Measurements from ENCODE around the gene SLC16A6.
"Not testable (repeated sequence)": the region's sequence is repeated elsewhere in the genome, so short reads cannot be mapped to it uniquely, and the experiment has no call there.

SLC16A6 gene

GRCh38 chr17:68309066-68309670 is 18.2 kb upstream of the SLC16A6 start:
- not testable (repeated sequence) for H3K4me1 ChIP-seq (ENCODE audit: control insufficient read depth, insufficient read depth, low read length); H3K4me3 ChIP-seq (ENCODE audit: low read length); H3K27ac ChIP-seq (ENCODE audit: low read length); H3K9me3 ChIP-seq (ENCODE audit: control insufficient read depth, insufficient read depth, low read length); H3K27me3 ChIP-seq (ENCODE audit: control insufficient read depth, insufficient read depth, low read length); H3K36me3 ChIP-seq (ENCODE audit: control insufficient read depth, insufficient read depth, low read length); DNase-seq (ENCODE audit: low read depth, low spot score)
- no CpG with 5 or more reads among the region's 28 CpGs for WGBS (ENCODE audit: insufficient coverage, insufficient read length)

DNA sequence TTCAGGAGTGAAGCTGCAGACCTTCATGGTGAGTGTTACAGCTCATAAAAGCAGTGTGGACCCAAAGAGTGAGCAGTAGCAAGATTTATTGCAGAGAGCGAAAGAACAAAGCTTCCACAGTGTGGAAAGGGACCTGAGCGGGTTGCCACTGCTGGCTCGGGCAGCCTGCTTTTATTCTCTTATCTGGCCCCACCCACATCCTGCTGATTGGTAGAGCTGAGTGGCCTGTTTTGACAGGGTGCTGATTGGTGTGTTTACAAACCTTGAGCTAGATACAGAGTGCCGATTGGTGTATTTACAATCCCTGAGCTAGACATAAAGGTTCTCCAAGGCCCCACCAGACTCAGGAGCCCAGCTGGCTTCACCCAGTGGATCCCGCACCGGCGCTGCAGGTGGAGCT is 17.6 kb upstream of the SLC16A6 start:
- not testable (repeated sequence) for H3K36me3 ChIP-seq (ENCODE audit: control insufficient read depth, insufficient read depth, low read length); H3K27me3 ChIP-seq (ENCODE audit: control insufficient read depth, insufficient read depth, low read length); H3K9me3 ChIP-seq (ENCODE audit: control insufficient read depth, insufficient read depth, low read length); H3K4me1 ChIP-seq (ENCODE audit: control insufficient read depth, insufficient read depth, low read length); H3K27ac ChIP-seq (ENCODE audit: low read length); DNase-seq (ENCODE audit: low read depth, low spot score); H3K4me3 ChIP-seq (ENCODE audit: low read length)
- WGBS (ENCODE audit: insufficient coverage, insufficient read length) = no CpG with 5 or more reads among the region's 7 CpGs

- no peak for DNase-seq (ENCODE audit: low read depth, low spot score)
- H3K27ac ChIP-seq (ENCODE audit: low read length) = no peak overlapping the region
- no peaks in the 10 kb centered on the region for H3K36me3 ChIP-seq (ENCODE audit: control insufficient read depth, insufficient read depth, low read length)
- WGBS (ENCODE audit: insufficient coverage, insufficient read length) = no CpG with 5 or more reads among the region's 8 CpGs
- H3K9me3 ChIP-seq (ENCODE audit: control insufficient read depth, insufficient read depth, low read length) = no peaks in the 10 kb centered on the region
- peaks cover under 1% of the 10 kb centered on the region; the same call in 1 of the 2 replicates for H3K4me1 ChIP-seq (ENCODE audit: control insufficient read depth, insufficient read depth, low read length)
- H3K27me3 ChIP-seq (ENCODE audit: control insufficient read depth, insufficient read depth, low read length) = no peaks in the 10 kb centered on the region
- no peak overlapping the region for H3K4me3 ChIP-seq (ENCODE audit: low read length)
Measured at GRCh38 chr17:68307443-68307842, 16.5 kb upstream of the SLC16A6 start.

- Histone ChIP-seq H3K36me3 (ENCODE audit: control insufficient read depth, insufficient read depth, low read length) (no peaks in the 10 kb centered on the region), H3K27me3 (ENCODE audit: control insufficient read depth, insufficient read depth, low read length) (no peaks in the 10 kb centered on the region), H3K9me3 (ENCODE audit: control insufficient read depth, insufficient read depth, low read length) (no peaks in the 10 kb centered on the region), H3K27ac (ENCODE audit: low read length) (no peak overlapping the region), H3K4me1 (ENCODE audit: control insufficient read depth, insufficient read depth, low read length) (peaks cover 2% of the 10 kb centered on the region; the same call in 1 of the 2 replicates), H3K4me3 (ENCODE audit: low read length) (no peak overlapping the region)
- no CpG with 5 or more reads among the region's 6 CpGs for WGBS (ENCODE audit: insufficient coverage, insufficient read length)
- DNase-seq (ENCODE audit: low read depth, low spot score) = no peak
Measured at GRCh38 chr17:68306819-68307218, 15.9 kb upstream of the SLC16A6 start.

- H3K27ac ChIP-seq (ENCODE audit: low read length) = no peak overlapping the region
- H3K4me3 ChIP-seq (ENCODE audit: low read length) = no peak overlapping the region
- peaks cover 2% of the 10 kb centered on the region; the same call in 1 of the 2 replicates for H3K4me1 ChIP-seq (ENCODE audit: control insufficient read depth, insufficient read depth, low read length)
- H3K27me3 ChIP-seq (ENCODE audit: control insufficient read depth, insufficient read depth, low read length) = no peaks in the 10 kb centered on the region
- no peaks in the 10 kb centered on the region for H3K36me3 ChIP-seq (ENCODE audit: control insufficient read depth, insufficient read depth, low read length)
- no CpG with 5 or more reads among the region's 4 CpGs for WGBS (ENCODE audit: insufficient coverage, insufficient read length)
- DNase-seq (ENCODE audit: low read depth, low spot score) = no peak
- no peaks in the 10 kb centered on the region for H3K9me3 ChIP-seq (ENCODE audit: control insufficient read depth, insufficient read depth, low read length)
Measured at GRCh38 chr17:68305142-68305541, 14.2 kb upstream of the SLC16A6 start.

GRCh38 chr17:68304706-68305105 is 13.8 kb upstream of the SLC16A6 start:
- no peaks in the 10 kb centered on the region for H3K36me3 ChIP-seq (ENCODE audit: control insufficient read depth, insufficient read depth, low read length)
- H3K27me3 ChIP-seq (ENCODE audit: control insufficient read depth, insufficient read depth, low read length) = no peaks in the 10 kb centered on the region
- no peak for DNase-seq (ENCODE audit: low read depth, low spot score)
- H3K27ac ChIP-seq (ENCODE audit: low read length) = no peak overlapping the region
- no peaks in the 10 kb centered on the region for H3K9me3 ChIP-seq (ENCODE audit: control insufficient read depth, insufficient read depth, low read length)
- no peak overlapping the region for H3K4me3 ChIP-seq (ENCODE audit: low read length)
- WGBS (ENCODE audit: insufficient coverage, insufficient read length) = no CpG with 5 or more reads among the region's 6 CpGs
- peaks cover 2% of the 10 kb centered on the region; the same call in 1 of the 2 replicates for H3K4me1 ChIP-seq (ENCODE audit: control insufficient read depth, insufficient read depth, low read length)

DNA sequence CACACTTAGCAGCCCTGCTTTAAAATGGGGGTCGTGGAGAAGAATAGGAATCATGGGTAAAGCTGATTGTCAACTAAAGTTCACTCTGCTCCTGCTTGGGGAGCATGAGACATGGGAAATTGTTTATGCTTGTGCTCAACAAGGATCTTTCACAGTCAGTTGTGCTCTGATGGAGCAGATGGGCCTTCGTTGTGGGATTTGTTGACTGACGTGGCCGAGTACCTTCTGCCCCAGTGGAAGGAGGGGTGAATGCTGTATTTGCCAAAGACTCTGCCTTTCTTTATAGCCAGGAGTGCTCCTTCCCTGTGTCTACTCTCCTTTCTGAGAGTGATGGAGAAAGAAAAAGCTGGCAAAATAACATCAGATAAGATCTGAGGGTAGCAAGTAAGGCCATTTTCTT is 11.7 kb upstream of the SLC16A6 start:
- no peaks in the 10 kb centered on the region for H3K27me3 ChIP-seq (ENCODE audit: control insufficient read depth, insufficient read depth, low read length)
- DNase-seq (ENCODE audit: low read depth, low spot score) = no peak
- peaks cover 2% of the 10 kb centered on the region; the same call in 1 of the 2 replicates for H3K4me1 ChIP-seq (ENCODE audit: control insufficient read depth, insufficient read depth, low read length)
- no peak overlapping the region for H3K4me3 ChIP-seq (ENCODE audit: low read length)
- no peaks in the 10 kb centered on the region for H3K36me3 ChIP-seq (ENCODE audit: control insufficient read depth, insufficient read depth, low read length)
- H3K9me3 ChIP-seq (ENCODE audit: control insufficient read depth, insufficient read depth, low read length) = no peaks in the 10 kb centered on the region
- no CpG with 5 or more reads among the region's 4 CpGs for WGBS (ENCODE audit: insufficient coverage, insufficient read length)
- H3K27ac ChIP-seq (ENCODE audit: low read length) = no peak overlapping the region

- no peak overlapping the region for H3K27ac ChIP-seq (ENCODE audit: low read length)
- no CpG with 5 or more reads among the region's 10 CpGs for WGBS (ENCODE audit: insufficient coverage, insufficient read length)
- H3K4me1 ChIP-seq (ENCODE audit: control insufficient read depth, insufficient read depth, low read length) = peaks cover 2% of the 10 kb centered on the region; the same call in 1 of the 2 replicates
Measured at GRCh38 chr17:68302066-68302564, 11.2 kb upstream of the SLC16A6 start.

DNA sequence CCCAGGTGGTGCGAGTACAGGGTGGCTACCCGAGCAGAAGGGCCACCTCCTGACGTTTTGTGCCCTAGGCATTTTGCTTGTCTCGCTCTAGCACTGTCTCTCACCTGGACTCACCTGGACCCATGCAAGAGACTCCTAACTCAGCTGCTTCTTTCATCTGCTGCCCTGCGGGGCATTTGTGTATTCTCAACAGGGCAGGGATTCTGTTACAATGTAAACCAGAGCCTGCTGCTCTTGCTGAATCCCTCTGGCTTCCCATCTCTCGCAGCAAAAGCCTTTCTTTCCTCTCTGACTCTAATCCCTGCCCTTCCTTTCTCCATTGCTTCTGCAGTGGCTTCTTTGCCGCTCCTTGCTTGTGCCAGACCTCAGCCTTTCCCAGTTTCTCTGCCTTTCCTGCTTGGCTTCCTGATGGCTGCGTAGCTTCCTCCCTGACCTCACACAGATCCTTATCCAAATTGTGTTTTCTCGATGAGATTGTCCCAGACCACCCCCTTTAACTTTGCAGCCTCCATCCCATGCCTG is 10.6 kb upstream of the SLC16A6 start:
- Histone ChIP-seq H3K4me1 (ENCODE audit: control insufficient read depth, insufficient read depth, low read length) (peaks cover 3% of the 10 kb centered on the region), H3K27me3 (ENCODE audit: control insufficient read depth, insufficient read depth, low read length) (no peaks in the 10 kb centered on the region), H3K27ac (ENCODE audit: low read length) (no peak overlapping the region), H3K4me3 (ENCODE audit: low read length) (no peak overlapping the region), H3K9me3 (ENCODE audit: control insufficient read depth, insufficient read depth, low read length) (no peaks in the 10 kb centered on the region), H3K36me3 (ENCODE audit: control insufficient read depth, insufficient read depth, low read length) (no peaks in the 10 kb centered on the region)
- no peak for DNase-seq (ENCODE audit: low read depth, low spot score)
- WGBS (ENCODE audit: insufficient coverage, insufficient read length) = no CpG with 5 or more reads among the region's 9 CpGs

More at GRCh38 chr17:68302066-68302564, 11.2 kb upstream of the SLC16A6 start:
- H3K9me3 ChIP-seq (ENCODE audit: control insufficient read depth, insufficient read depth, low read length) = no peaks in the 10 kb centered on the region
- no peak overlapping the region for H3K4me3 ChIP-seq (ENCODE audit: low read length)
- DNase-seq (ENCODE audit: low read depth, low spot score) = no peak
- no peaks in the 10 kb centered on the region for H3K36me3 ChIP-seq (ENCODE audit: control insufficient read depth, insufficient read depth, low read length)
- H3K27me3 ChIP-seq (ENCODE audit: control insufficient read depth, insufficient read depth, low read length) = no peaks in the 10 kb centered on the region

GRCh38 chr17:68299817-68300216 is 8.9 kb upstream of the SLC16A6 start:
- no peak for DNase-seq (ENCODE audit: low read depth, low spot score)
- H3K27me3 ChIP-seq (ENCODE audit: control insufficient read depth, insufficient read depth, low read length) = no peaks in the 10 kb centered on the region
- no CpG with 5 or more reads among the region's 3 CpGs for WGBS (ENCODE audit: insufficient coverage, insufficient read length)

DNA sequence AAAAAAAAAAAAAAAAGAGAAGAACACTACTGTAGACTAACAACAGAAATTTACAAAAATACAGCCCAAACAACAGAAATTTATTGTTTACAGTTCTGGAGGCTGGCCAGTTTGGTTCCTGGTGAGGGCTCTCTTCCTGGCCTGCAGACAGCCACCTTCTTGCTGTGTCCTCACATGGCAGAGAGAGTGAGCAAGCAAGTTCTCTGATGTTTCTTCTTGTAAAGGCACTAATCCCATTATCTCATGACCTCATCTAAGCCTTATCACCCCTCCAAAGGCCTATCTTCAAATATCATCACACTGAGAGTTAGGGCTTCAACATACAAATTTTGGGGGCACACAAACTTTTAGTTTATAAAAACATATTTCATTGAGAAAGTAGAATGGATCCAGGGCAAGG is 7.7 kb upstream of the SLC16A6 start:
- DNase-seq (ENCODE audit: low read depth, low spot score) = no peak
- no peaks in the 10 kb centered on the region for H3K9me3 ChIP-seq (ENCODE audit: control insufficient read depth, insufficient read depth, low read length)
- H3K36me3 ChIP-seq (ENCODE audit: control insufficient read depth, insufficient read depth, low read length) = no peaks in the 10 kb centered on the region
- H3K27me3 ChIP-seq (ENCODE audit: control insufficient read depth, insufficient read depth, low read length) = no peaks in the 10 kb centered on the region
- H3K27ac ChIP-seq (ENCODE audit: low read length) = no peak overlapping the region
- H3K4me3 ChIP-seq (ENCODE audit: low read length) = no peak overlapping the region
- peaks cover 10% of the 10 kb centered on the region for H3K4me1 ChIP-seq (ENCODE audit: control insufficient read depth, insufficient read depth, low read length)

More at GRCh38 chr17:68299817-68300216, 8.9 kb upstream of the SLC16A6 start:
- no peaks in the 10 kb centered on the region for H3K9me3 ChIP-seq (ENCODE audit: control insufficient read depth, insufficient read depth, low read length)
- H3K4me3 ChIP-seq (ENCODE audit: low read length) = no peak overlapping the region
- H3K36me3 ChIP-seq (ENCODE audit: control insufficient read depth, insufficient read depth, low read length) = no peaks in the 10 kb centered on the region
- no peak overlapping the region for H3K27ac ChIP-seq (ENCODE audit: low read length)
- H3K4me1 ChIP-seq (ENCODE audit: control insufficient read depth, insufficient read depth, low read length) = peaks cover 5% of the 10 kb centered on the region
